Endometrial microvascular endothelial cells (primary cell): ENCODE results near the gene ZNF853. TPM values are rescaled to one million over a fixed set of nuclear protein-coding genes. Genes with fewer than 3 reads are reported as not detected.
"Not testable (repeated sequence)": the region's sequence is repeated elsewhere in the genome, so short reads cannot be mapped to it uniquely, and the experiment has no call there.

Experiments
- in situ Hi-C: cut with HindIII; loops from 2 replicates; pipeline ENCODE4 v1.10.0; 2017; ENCODE audit warnings: low sequenced_read_pairs, low pct_unique_long_range_greater_than_20kb; ENCODE audit errors: inconsistent ontology term
- total RNA-seq: library from RNA; depleted of rRNA; stranded (reverse); fragments of >200 nt; gene quantifications from one replicate; pipeline ENCODE4 v1.2.3, GENCODE V29; 2015; ENCODE audit errors: inconsistent ontology term

Gene ZNF853
- total RNA-seq, 1 donor from 2014 or later, result not detected

DNA sequence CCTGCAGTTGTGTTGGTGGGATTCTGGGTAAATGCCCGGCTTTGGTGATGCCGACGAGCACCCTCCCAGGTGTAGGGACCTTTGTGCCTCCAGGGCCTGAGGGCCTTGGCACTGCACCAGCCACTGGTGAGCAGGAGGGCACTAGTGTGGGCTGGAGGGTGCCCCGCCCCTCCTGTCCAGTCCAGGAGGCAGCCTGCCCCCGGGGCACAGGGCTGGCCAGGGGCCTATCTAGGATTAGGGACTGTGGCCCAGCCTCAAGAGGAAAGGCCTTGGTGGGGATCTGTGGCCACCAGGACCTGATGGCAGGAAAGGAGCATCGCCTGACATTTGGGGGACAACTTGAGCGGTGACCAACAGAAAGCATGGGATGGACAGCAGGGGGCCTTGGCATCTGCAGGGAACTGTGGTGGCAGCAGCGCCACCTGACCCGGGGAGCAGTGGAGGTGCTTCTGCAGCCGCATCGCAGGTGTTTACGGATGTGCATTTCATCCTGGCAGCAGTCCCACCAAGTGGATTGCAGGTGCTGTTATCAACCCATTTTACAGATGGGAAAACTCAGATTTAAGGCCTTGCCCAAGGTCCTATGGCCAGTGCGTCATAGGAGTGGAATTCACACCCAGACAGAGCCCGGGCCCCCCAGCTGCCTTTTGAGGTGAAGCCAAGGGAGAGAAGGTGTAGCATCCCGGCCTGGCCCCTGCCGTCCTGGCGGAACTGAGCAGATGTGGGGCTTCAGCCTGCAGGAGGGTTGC lies 32.8 kb downstream of the ZNF853 start:
- in situ Hi-C loops, result no loop called here

DNA sequence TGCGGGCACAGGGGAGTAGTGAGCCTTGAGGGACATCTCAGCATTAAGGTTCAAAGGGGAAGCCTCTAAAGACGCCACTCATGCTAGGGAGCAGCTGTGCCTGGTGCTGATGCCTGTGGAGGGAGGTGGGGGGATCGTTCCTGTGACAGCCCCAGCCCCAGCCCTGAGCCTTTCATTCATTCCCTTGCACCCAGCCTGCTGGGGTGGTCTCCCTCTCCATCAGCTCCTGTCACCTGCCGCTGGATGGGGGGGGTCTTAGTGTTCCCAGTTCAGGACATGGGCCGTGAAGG lies 33.4 kb downstream of the ZNF853 start:
- in situ Hi-C loops, result no loop called here

DNA sequence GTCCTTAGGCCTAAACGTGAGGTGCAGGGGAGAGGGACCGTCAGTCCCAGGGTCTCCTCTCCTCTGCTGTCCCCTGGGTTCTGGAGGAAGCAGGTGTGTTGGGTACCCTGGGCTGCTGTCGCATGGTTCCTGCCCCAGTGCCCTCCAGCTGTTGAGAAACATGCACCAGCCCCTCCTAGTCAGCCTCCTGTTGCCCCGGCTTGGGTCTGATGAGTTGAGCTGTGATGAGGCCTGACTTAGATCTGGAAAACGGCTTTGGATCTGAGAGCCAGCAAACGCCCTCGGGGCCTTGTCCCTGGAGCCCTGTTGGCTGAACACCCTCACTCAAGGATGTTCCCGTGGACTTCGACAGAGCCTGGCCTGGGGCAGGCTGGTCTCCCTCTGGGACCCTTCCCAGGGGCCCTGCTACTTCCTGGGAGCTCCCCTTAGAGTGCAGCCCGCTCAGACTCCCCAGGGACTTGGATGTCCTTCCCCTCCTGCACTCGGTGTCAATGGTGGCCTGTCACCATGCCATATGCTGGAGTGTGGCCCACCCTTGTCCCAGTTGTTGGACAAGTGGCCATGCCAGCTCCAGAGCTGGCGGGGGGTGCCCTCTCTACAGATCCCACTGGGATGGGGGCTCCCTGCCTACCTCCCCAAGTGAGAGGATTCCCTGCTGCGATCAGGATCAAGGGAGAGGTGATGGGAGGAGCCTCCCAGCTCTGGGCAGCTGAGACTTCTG lies 34.0 kb downstream of the ZNF853 start:
- in situ Hi-C loops, result no loop called here

DNA sequence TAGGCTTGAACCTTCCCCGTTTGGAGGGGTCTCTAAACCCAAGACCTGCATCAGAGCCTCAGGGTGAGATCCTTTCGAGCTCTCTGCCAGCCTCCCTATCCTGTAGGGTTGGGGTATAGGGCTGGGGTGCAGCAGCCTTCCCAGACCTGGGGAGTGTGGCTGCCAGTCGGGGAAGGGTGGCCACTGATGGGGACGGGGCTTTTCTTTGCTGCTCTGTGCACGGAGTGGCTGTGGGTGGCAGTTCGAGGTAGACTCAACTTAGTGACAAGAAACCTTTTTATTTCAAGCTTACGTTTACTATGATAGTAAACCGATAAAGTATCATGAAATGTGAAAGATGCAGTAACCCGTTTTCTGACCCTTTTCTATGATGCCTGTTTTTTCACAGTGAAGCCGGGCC lies 34.7 kb downstream of the ZNF853 start:
- in situ Hi-C loops, result no loop called here

DNA sequence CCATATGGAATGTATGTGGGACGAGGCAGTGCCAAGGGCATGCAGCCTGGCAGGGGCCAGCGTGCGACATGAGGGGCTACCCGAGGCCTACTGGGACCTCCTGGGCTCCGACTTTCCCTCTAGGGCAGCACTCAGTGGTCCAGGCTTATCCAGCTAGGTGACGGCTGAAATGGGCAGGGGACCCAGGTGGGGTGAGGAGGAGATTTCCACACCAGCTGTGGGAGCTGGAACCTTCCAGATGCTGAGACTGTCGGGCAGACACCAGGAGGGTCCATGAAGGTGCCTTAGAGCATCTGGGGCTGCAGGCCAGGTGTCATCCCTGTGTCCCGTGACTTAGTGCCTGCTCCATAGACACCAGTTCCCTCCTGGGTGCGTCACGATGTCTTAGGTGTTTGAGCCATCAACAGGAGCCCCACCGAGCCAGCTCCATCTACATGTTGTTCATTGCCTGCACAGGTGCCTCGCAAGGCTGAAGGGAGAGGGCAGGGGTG lies 35.2 kb downstream of the ZNF853 start:
- in situ Hi-C loops, result no loop called here

DNA sequence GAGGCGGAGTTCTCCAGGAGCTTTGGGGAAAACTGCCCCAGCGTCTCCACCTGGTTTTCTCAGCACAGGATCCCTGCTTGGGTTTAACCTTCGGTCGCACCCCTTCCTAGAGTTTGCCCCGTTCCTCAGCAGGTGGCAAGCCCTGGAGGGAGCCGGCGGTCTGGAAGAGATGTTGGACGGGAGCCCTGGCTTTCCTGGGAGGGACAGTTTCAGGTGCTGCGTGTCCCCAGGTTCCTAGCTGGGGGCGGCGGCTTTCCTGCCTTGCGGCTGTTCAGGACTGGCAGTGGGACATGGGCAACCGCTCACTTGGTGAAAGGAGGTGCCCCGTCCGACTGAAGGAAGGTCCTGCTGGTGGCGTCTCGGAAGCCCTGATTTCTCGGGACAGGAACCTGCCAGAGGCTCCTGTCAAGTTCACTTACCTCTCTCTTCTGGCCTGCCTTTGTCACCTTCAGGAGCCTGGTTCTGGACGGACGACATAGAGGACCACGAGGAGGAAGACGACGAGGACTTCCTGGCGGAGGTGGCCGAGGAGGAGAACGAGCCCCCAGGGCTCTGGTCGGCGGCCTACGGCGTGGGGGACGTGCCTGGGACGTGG lies 36.5 kb downstream of the ZNF853 start:
- in situ Hi-C loops, result no loop called here

DNA sequence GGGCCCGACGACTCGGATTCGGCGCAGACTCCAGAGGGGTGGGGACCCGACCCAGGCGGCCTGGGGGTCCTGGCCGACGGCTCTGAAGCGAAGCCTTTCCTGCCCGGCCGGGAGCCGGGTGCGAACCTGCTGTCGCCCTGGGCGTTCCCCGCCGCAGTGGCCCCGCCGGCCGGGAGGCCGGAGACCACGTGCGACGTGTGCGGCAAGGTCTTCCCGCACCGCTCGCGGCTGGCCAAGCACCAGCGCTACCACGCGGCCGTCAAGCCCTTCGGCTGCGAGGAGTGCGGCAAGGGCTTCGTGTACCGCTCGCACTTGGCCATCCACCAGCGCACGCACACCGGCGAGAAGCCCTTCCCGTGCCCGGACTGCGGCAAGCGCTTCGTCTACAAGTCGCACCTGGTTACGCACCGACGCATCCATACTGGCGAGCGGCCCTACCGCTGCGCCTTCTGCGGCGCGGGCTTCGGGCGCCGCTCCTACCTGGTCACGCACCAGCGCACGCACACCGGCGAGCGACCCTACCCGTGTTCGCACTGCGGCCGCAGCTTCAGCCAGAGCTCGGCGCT lies 37.1 kb downstream of the ZNF853 start:
- in situ Hi-C loops, result no loop called here

DNA sequence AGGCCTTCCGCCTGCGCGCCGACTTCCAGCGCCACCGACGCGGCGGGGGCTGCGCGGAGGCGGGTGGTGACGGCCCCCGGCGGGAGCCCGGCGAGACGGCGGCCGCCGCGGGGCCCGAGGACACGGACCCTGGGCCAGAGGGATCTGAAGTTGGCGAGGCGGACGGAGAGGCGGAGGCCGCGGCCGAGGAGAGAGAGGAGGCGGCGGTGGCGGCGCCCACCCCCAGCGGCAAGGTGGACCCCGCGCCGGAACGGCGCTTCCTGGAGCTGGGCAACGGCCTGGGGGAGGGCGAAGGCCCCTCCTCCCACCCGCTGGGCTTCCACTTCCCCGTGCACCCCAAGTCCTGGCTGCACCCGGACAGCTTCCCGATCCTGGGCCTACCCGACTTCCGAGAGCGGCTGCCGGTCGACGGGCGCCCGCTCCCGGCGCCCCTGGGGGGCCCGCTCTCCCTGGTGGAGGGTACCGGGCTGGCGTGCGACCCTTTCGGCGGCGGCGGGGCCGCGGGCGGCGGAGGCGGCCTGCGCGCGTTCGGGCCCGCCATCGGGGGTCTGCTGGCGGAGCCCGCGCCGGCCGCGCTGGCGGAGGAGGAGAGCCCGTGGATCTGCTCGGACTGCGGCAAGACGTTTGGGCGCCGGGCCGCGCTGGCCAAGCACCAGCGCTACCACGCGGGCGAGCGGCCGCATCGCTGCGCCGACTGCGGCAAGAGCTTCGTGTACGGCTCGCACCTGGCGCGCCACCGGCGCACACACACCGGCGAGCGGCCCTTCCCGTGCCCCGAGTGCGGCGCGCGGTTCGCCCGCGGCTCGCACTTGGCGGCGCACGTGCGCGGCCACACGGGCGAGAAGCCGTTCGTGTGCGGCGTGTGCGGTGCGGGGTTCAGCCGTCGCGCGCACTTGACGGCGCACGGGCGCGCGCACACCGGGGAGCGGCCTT lies 37.9 kb downstream of the ZNF853 start:
- in situ Hi-C loops, result no loop called here

DNA sequence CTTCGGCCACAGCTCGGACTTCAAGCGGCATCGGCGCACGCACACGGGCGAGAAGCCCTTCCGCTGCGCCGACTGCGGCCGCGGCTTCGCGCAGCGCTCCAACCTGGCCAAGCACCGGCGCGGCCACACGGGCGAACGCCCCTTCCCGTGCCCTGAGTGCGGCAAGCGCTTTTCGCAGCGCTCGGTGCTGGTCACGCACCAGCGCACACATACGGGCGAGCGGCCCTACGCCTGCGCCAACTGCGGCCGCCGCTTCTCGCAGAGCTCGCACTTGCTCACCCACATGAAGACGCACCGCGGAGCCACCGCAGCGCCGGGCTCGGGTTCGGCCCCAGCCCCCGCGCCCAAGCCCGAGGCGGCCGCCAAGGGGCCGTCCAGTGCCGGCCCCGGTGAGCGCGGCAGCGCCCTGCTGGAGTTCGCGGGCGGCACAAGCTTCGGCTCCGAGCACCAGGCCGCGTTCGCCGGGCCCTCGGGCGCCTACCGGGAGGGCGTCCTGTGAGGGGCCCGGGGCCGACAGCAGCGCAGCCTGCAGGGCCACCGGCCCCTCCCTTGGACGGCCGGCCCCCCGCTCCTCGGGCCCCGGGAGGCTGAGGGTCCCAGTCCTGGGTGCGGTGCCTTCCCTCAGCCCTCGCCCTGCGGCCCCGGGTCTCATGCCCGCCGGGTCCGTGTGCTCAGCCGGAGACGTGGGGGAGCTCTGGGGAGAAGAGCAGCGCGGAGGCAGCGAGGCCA lies 38.9 kb downstream of the ZNF853 start:
- in situ Hi-C loops, result no loop called here

DNA sequence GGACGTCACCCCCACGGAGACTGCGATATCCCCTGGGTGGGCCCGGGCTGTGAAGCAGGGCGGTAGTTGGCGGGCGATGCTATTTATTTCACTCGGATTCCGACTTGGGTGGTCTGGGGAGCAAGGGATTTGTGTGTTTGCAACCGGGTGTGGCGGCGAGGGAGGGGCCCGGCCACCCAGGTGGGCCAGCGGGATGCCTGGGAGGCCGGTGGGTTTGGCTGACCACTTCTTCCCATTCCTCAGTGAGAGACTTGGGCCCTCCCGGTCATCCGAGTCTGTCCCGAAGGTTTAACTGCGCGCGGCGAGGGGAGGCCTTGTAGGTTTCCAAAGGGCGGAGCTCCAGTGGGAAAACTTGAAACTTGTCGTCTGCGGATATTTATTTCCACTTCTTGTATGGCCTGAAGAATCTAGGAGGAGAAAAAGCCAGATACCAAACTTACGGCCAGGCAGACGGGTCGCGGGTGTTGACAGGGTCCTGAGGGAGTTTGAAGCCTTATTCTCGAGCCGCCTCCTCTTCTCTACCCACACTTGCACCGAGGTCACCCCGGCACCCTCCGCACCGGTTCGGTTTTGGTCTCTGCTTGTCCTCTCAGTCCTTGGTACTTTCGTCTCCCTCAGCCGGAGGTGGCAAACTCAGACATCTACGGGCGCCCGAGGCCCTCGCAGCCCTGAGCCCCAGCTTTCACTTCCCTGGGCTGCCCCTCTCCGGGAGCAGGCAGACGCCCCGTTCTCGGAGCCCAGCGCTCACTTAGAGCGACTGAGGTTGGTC lies 39.6 kb downstream of the ZNF853 start:
- in situ Hi-C loops, result no loop called here

DNA sequence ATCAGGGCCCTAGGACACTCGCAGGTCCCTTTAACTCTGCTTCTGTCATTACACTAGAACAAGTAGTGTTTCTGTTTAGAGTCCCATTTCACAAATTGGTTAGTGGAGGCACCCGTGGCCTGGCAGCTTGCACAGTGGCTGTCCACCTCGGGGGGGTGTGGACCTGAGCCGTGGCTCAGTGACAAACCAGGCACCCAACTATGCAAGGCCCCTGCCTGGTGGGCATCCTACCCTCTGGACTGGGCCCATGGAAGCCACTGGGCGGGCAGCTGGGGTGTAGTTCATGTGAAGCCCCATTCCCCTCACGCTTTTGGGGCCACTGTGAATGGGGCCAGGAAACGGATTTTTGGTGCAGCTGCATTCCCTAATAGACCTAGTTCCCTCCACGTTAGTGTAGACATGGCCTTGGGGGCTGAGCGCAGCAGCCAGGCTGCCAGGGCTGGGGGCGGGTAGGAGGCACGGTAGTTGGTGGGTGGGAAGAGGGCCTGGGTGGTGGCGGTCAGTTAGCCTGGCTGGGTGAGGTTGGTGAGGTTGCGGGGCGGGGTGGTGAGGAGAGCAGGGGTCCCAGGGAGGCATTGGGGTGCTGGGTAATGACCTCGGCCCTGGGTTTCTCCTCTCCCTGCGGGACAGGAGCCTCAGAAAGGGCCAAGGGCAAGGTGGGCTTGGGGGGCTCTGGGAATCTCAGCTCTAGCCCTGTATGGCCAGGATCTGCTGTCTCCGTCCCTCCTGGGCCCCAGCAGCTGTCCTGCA lies 40.4 kb downstream of the ZNF853 start:
- in situ Hi-C loops, result no loop called here

DNA sequence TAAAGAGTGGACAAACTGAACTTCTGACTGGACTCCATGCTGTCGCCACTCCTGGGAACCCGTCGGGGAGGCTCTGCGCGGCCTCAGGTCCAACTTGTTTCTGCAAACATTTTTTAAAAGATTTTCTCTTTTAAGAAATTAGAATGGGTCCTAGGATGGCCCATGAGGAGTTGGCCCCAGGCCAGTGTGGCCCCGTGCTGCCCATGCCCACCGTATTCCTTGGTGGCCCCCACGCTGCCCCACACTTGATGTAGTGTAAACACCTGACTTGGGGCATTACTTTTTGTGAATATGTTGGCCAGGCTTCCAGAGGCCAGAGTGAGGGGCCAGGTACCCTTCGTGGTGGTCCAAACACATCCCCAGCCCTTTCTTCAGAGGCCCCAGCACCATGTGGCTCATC lies 41.0 kb downstream of the ZNF853 start:
- in situ Hi-C loops, result no loop called here

DNA sequence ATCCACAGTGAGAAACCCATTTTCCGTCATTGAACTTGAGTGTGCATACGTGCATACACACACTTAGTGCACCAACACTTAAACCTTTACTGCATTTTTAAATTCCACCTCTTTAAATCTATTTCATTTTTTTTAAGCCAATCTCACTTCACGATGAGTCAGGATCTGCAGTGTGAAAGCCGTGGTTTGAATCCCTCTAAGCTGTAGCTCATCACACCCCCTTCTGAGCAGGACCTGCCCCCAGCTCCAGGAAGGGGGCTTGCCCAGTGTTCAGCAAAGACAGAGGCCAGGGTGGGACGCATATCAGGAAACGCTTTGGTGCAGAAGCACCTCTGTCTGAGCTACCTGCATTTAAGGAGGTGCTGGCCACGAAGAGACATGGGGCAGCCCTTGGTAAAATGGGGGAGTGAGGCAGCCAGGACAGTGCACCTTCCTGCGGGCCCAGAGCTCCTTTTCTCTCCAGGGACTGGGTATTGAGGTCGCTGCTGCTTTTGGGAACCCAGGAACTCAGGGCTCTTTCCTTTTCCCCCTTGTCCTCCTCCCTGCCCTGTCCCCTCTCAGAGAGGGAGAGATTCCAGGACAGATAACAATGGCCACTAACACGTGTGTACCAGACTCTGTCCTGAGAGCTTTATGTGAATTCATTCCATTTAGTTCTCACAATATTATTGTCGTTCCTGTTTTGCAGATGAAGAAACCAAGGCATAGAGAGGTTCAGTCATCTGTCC lies 43.4 kb downstream of the ZNF853 start:
- in situ Hi-C loops, result no loop called here

DNA sequence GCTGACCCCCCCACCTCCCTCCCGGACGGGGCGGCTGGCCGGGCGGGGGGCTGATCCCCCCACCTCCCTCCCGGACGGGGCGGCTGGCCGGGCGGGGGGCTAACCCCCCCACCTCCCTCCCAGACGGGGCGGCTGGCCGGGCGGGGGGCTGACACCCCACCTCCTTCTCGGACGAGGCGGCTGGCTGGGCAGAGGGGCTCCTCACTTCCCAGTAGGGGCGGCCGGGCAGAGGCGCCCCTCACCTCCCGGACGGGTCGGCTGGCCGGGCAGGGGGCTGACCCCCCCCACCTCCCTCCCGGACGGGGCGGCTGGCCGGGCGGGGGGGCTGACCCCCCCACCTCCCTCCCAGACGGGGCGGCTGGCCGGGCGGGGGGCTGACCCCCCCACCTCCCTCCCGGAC lies 55.4 kb downstream of the ZNF853 start:
- in situ Hi-C loops, result not testable (repeated sequence)
